Vagina (tissue), 2 donors: ENCODE data around the gene SGPP2. TPM values are rescaled to one million over a fixed set of nuclear protein-coding genes. Genes with fewer than 3 reads are reported as not detected.

Experiments
- DNase-seq, 2 donors: peaks; one replicate each; pipeline ENCODE4 v3.0.0-alpha.2; 2017; ENCODE audit errors: extremely low spot score in 2 of 2
- H3K27ac ChIP-seq: fragments of 200-600 bp; sonication (generic); one replicate; pipeline ENCODE4 v1.5.1; 2019
- H3K27me3 ChIP-seq: fragments of 200-600 bp; sonication (generic); one replicate; pipeline ENCODE4 v1.5.1; 2019
- H3K36me3 ChIP-seq, 2 donors: fragments of 200-600 bp; sonication (generic); one replicate each; pipeline ENCODE4 v1.5.1; 2017 to 2019
- H3K4me1 ChIP-seq: fragments of 200-600 bp; sonication (generic); one replicate; pipeline ENCODE4 v1.5.1; 2019
- H3K4me3 ChIP-seq, 2 donors: fragments of 200-600 bp; sonication (generic); 1 replicate in 1 of 2; 2 replicates in 1 of 2; pipeline ENCODE4 v1.5.1; 2016 to 2019
- H3K9me3 ChIP-seq: fragments of 200-600 bp; sonication (generic); one replicate; pipeline ENCODE4 v1.5.1; 2019
- POLR2A ChIP-seq, 2 donors: fragments of 450-650 bp; IDR thresholded peaks; one replicate each; pipeline ENCODE4 v1.6.1; 2017; ENCODE audit warnings: antibody characterized with exemption in 2 of 2, mild to moderate bottlenecking in 2 of 2, moderate library complexity in 2 of 2
- POLR2AphosphoS5 ChIP-seq, 2 donors: sonication (generic); formaldehyde crosslinking; IDR thresholded peaks; one replicate each; pipeline ENCODE4 v1.9.0; 2017; ENCODE audit warnings: antibody characterized with exemption in 2 of 2, mild to moderate bottlenecking in 2 of 2, low read depth in 1 of 2; ENCODE audit not compliant: insufficient read depth in 1 of 2
- intact Hi-C: fragments of 100-400 bp; cut with DNase I; formaldehyde crosslinking; loops from one replicate; pipeline ENCODE4 v1.15.1; 2023
- small RNA-seq: library from RNA; depleted of rRNA; stranded (forward); fragments of <200 nt; gene quantifications from one replicate; pipeline ENCODE3, GENCODE V24; 2016
- total RNA-seq: library from RNA; depleted of rRNA; stranded (reverse); fragments of >200 nt; gene quantifications from one replicate; pipeline ENCODE4 v1.2.3, GENCODE V29; 2016
- TF ChIP-seq, protein P1 (sequence below), 3 experiments: fragments of 450-650 bp in 2 of 3; fragments of 200-600 bp in 1 of 3; sonication (generic) in 1 of 3; IDR thresholded peaks; one replicate each; pipeline ENCODE4 v1.5.1; 2017 to 2019; ENCODE audit warnings: antibody characterized with exemption in 3 of 3, mild to moderate bottlenecking in 2 of 3, moderate library complexity in 2 of 3

SGPP2 gene
- total RNA-seq, 1 donor from 2014 or later = 24.8 TPM

DNA sequence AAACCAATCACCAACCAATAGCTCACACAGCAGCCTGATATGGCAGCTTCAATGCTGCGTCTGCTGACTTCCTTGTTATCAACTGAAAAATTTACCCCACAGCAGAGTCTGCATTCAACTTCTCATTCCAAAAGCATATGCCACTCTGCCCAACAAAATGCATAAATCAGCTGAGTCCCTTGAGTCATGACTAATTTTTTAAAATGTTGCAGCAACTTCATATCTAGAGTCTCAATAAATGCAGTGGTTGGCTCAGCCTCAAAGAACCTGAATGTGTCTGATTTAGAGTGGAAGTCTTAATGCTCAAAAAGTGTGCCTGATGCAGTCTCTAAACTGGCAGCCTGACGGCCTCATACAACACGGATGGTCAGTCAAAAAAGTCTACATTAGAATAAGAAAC, 185.0 kb downstream of the SGPP2 start:
- Histone ChIP-seq H3K27me3 (no peaks in the 10 kb centered on the region), H3K4me3 (no peak overlapping the region), H3K36me3 (peaks cover 0 to 15% of the 10 kb centered on the region in 2 donors), H3K9me3 (no peaks in the 10 kb centered on the region), H3K4me1 (no peaks in the 10 kb centered on the region), H3K27ac (no peak overlapping the region)
- DNase-seq = no peak
- no peak for TF ChIP-seq POLR2AphosphoS5 (IDR thresholded peaks at IDR 0.05; ENCODE audit: insufficient read depth in 1 of 2, low read depth in 1 of 2)
- TF ChIP-seq, protein P1, sequence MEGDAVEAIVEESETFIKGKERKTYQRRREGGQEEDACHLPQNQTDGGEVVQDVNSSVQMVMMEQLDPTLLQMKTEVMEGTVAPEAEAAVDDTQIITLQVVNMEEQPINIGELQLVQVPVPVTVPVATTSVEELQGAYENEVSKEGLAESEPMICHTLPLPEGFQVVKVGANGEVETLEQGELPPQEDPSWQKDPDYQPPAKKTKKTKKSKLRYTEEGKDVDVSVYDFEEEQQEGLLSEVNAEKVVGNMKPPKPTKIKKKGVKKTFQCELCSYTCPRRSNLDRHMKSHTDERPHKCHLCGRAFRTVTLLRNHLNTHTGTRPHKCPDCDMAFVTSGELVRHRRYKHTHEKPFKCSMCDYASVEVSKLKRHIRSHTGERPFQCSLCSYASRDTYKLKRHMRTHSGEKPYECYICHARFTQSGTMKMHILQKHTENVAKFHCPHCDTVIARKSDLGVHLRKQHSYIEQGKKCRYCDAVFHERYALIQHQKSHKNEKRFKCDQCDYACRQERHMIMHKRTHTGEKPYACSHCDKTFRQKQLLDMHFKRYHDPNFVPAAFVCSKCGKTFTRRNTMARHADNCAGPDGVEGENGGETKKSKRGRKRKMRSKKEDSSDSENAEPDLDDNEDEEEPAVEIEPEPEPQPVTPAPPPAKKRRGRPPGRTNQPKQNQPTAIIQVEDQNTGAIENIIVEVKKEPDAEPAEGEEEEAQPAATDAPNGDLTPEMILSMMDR (IDR thresholded peaks at IDR 0.05) = no peak
- no peak for TF ChIP-seq POLR2A (IDR thresholded peaks at IDR 0.05)
- intact Hi-C loops = no loop called here

Small RNAs within 50 kb of the gene (small RNA-seq; reads per million reads assigned to genes)
- gene RF00019 = not detected
- gene RNU6-619P = not detected

Other genes with a start within 250 kb of the SGPP2 start
- not detected for gene PAX3, start 125.5 kb upstream of the SGPP2 start, total RNA-seq
- gene FARSB, start 231.5 kb downstream of the SGPP2 start, total RNA-seq = 13.3 TPM
- gene MOGAT1, start 247.1 kb downstream of the SGPP2 start, total RNA-seq = not detected